GM23248 (cell line): Measurements from ENCODE around the gene ENOX1.

Experiments
- EZH2 ChIP-seq: fragments of 200-600 bp; sonication (generic); IDR thresholded peaks from 2 replicates; pipeline ENCODE4 v1.6.1; 2018; ENCODE audit warnings: antibody characterized with exemption, mild to moderate bottlenecking; ENCODE audit not compliant: insufficient read depth, poor library complexity, severe bottlenecking
- EZH2phosphoT487 ChIP-seq: fragments of 200-600 bp; sonication (generic); IDR thresholded peaks from 2 replicates; pipeline ENCODE4 v1.6.1; 2018; ENCODE audit warnings: antibody characterized with exemption, moderate library complexity, mild to moderate bottlenecking, low read depth; ENCODE audit not compliant: insufficient read depth

GRCh38 chr13:43167731-43168130 lies 619.0 kb downstream of the ENOX1 start:
- no peak for TF ChIP-seq EZH2
- TF ChIP-seq EZH2phosphoT487 = no peak
